B cell (primary cell): ENCODE measurements around the gene DNASE2B. TPM values are rescaled to one million over a fixed set of nuclear protein-coding genes. Genes with fewer than 3 reads are reported as not detected.

Experiments used
- ATAC-seq: fragments of 200-7000 bp; cut with Tn5 transposase; one replicate; pipeline ENCODE4 v1.10.0; 2021; ENCODE audit warnings: low read depth, mild to moderate bottlenecking, moderate number of reproducible peaks, moderate library complexity
- CTCF ChIA-PET: fragments of 350-600 bp; sonication (Branson Sonifier 250); formaldehyde crosslinking; loops from one replicate; lab custom pipeline; 2021; ENCODE audit warnings: antibody characterized with exemption, inconsistent platforms; lab: Charles Lee
- POLR2A ChIA-PET: fragments of 350-600 bp; sonication (Branson Sonifier 250); formaldehyde crosslinking; loops from one replicate; lab custom pipeline; 2021; ENCODE audit warnings: antibody characterized with exemption; lab: Charles Lee
- DNase-seq: peaks from one replicate; pipeline ENCODE4 v3.0.0; 2013
- H2AFZ ChIP-seq: 2 replicates; pipeline ENCODE4 v1.6.1; 2012; ENCODE audit warnings: mild to moderate bottlenecking, low read depth, low read length; ENCODE audit not compliant: insufficient read depth, poor library complexity, severe bottlenecking
- H3K27ac ChIP-seq, 2 donors: 1 replicate in 1 of 2; 2 replicates in 1 of 2; pipeline ENCODE4 v1.5.1; 2012 to 2013; ENCODE audit warnings: low read length in 2 of 2, mild to moderate bottlenecking in 2 of 2, moderate library complexity in 1 of 2
- H3K27me3 ChIP-seq, 4 experiments: fragments of 200-600 bp in 1 of 4; sonication (generic) in 1 of 4; replicated peaks in 1 of 4; 1 replicate in 2 of 4; 2 replicates in 2 of 4; pipeline versions ENCODE4 v1.6.1 to v1.7.0; 2013 to 2016; ENCODE audit warnings: low read length in 3 of 4, mild to moderate bottlenecking in 2 of 4, mixed read lengths in 1 of 4, moderate library complexity in 1 of 4; ENCODE audit not compliant: insufficient read depth in 4 of 4, control insufficient read depth in 3 of 4; ENCODE audit errors: control extremely low read depth in 1 of 4
- H3K36me3 ChIP-seq, 2 experiments: replicated peaks in 1 of 2; 1 replicate in 1 of 2; 2 replicates in 1 of 2; pipeline versions ENCODE4 v1.6.1 to v1.7.1; 2013; ENCODE audit warnings: low read length in 1 of 2; ENCODE audit not compliant: insufficient read depth in 2 of 2, control insufficient read depth in 1 of 2; ENCODE audit errors: control extremely low read depth in 1 of 2, extremely low read depth in 1 of 2
- H3K4me1 ChIP-seq, 2 donors: fragments of 200-600 bp in 1 of 2; sonication (generic) in 1 of 2; 1 replicate in 1 of 2; 2 replicates in 1 of 2; pipeline versions ENCODE4 v1.5.1 to v1.6.1; 2013 to 2017; ENCODE audit warnings: low read length in 2 of 2; ENCODE audit not compliant: control insufficient read depth in 2 of 2, insufficient read depth in 2 of 2
- H3K4me2 ChIP-seq: replicated peaks from 2 replicates; pipeline ENCODE3; 2012; ENCODE audit warnings: mild to moderate bottlenecking, low read depth, low read length; ENCODE audit not compliant: poor library complexity, severe bottlenecking
- H3K4me3 ChIP-seq, 5 experiments: fragments of 200-600 bp in 1 of 5; sonication (generic) in 1 of 5; 1 replicate in 3 of 5; 2 replicates in 2 of 5; pipeline versions ENCODE4 v1.5.1 to v1.7.0; 2011 to 2016; ENCODE audit warnings: low read length in 4 of 5, mild to moderate bottlenecking in 4 of 5, low read depth in 2 of 5, control low read depth in 1 of 5, moderate library complexity in 1 of 5; ENCODE audit not compliant: insufficient read depth in 1 of 5; ENCODE audit errors: control extremely low read depth in 1 of 5, extremely low read depth in 1 of 5
- H3K79me2 ChIP-seq: fragments of 200-600 bp; sonication (generic); one replicate; pipeline ENCODE4 v1.6.0; 2016; ENCODE audit warnings: low read length; ENCODE audit not compliant: control insufficient read depth, insufficient read depth
- H3K9ac ChIP-seq: fragments of 200-600 bp; sonication (generic); 2 replicates; pipeline ENCODE4 v1.6.1; 2017; ENCODE audit warnings: mild to moderate bottlenecking, low read length, moderate library complexity
- H3K9me3 ChIP-seq, 3 donors: one replicate each; pipeline versions ENCODE4 v1.6.1 to v1.7.1; 2013; ENCODE audit warnings: low read length in 2 of 3; ENCODE audit not compliant: control insufficient read depth in 2 of 3, insufficient read depth in 1 of 3; ENCODE audit errors: control extremely low read depth in 1 of 3
- H4K20me1 ChIP-seq: 2 replicates; pipeline ENCODE4 v1.6.0; 2012; ENCODE audit warnings: mild to moderate bottlenecking, low read length; ENCODE audit not compliant: insufficient read depth, control insufficient read depth, poor library complexity, severe bottlenecking
- H3K27ac Mint-ChIP-seq: one replicate; pipeline ENCODE4 v1.8.0; 2021; ENCODE audit warnings: mixed read lengths
- H3K27me3 Mint-ChIP-seq: one replicate; pipeline ENCODE4 v1.8.0; 2021; ENCODE audit warnings: mixed read lengths
- H3K4me1 Mint-ChIP-seq: one replicate; pipeline ENCODE4 v1.8.0; 2021; ENCODE audit warnings: mixed read lengths
- H3K4me3 Mint-ChIP-seq: one replicate; pipeline ENCODE4 v1.8.0; 2021; ENCODE audit warnings: mixed read lengths
- H3K9me3 Mint-ChIP-seq: one replicate; pipeline ENCODE4 v1.8.0; 2022; ENCODE audit warnings: mixed read lengths; ENCODE audit not compliant: insufficient read depth
- EZH2 ChIP-seq: IDR thresholded peaks from 2 replicates; pipeline ENCODE4 v1.6.1; 2012; ENCODE audit warnings: borderline replicate concordance, low read depth, mild to moderate bottlenecking, moderate library complexity, low read length; ENCODE audit not compliant: insufficient read depth, poor library complexity, severe bottlenecking
- WGBS: methylation state at CpG from one replicate; pipeline ENCODE4 v1.1.5; 2013; ENCODE audit warnings: missing lambda C conversion rate; ENCODE audit not compliant: insufficient coverage; 5-methylcytosine and 5-hydroxymethylcytosine counted together
- intact Hi-C: fragments of 100-400 bp; cut with micrococcal nuclease; formaldehyde crosslinking; loops from one replicate; pipeline ENCODE4 v1.10.0; 2022
- polyA plus RNA-seq: library from polyadenylated mRNA; depleted of rRNA; stranded (reverse); fragments of >200 nt; gene quantifications from 2 replicates; pipeline ENCODE4 v1.2.3, GENCODE V29; 2012
- total RNA-seq, 2 donors: library from RNA; stranded (reverse); fragments of 120-200 nt in 1 of 2; gene quantifications; 1 replicate in 1 of 2; 2 replicates in 1 of 2; pipeline versions ENCODE4 v1.2.3 to v1.2.4, GENCODE V29; 2013 to 2022
- TF ChIP-seq, protein P1 (sequence below): fragments of 200-600 bp; IDR thresholded peaks from one replicate; pipeline ENCODE4 v1.8.0; 2022; ENCODE audit warnings: antibody characterized with exemption, mild to moderate bottlenecking

Gene DNASE2B
- total and polyA plus RNA-seq, 2 donors (not counting 1 experiment from before 2014, with no cell fraction given) = not detected

DNA sequence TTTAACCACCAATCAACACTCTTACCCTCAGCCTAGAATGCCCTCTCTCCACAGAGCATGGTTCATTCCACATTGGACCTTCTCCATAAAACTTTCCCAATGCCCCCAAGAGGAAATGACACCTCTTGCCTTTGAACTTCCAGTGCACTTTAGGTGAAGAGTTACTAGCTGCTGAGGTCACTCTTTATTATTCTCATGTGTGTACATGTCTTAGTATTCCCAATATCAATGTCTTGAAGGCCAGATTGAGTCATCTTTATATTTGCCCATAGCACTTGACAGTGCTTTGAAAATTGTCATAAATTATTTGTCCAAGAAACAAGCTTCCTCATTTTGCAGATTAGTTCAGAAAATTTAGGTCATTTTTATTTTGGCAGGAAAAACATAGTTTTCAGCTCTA is 8.1 kb upstream of the DNASE2B start:
- Mint-ChIP-seq H3K4me3 (no peak overlapping the region), H3K27ac (no peak overlapping the region), H3K4me1 (peaks cover 2% of the 10 kb centered on the region), H3K27me3 (no peaks in the 10 kb centered on the region), H3K9me3 (no peaks in the 10 kb centered on the region)
- Histone ChIP-seq H2AFZ (no peak overlapping the region), H3K27ac (no peak overlapping the region), H3K9me3 (no peaks in the 10 kb centered on the region), H3K79me2 (no peaks in the 10 kb centered on the region), H4K20me1 (no peaks in the 10 kb centered on the region), H3K4me1 (no peaks in the 10 kb centered on the region), H3K36me3 (no peaks in the 10 kb centered on the region), H3K4me2 (no peak overlapping the region), H3K9ac (no peak overlapping the region), H3K27me3 (no peaks in the 10 kb centered on the region), H3K4me3 (no peak overlapping the region)
- ChIA-PET POLR2A (no interaction called here), CTCF (interaction anchor here (1.1 to 1.8 kb wide), 2 partner anchors 44 to 246 kb away, joined by 4 read pairs; partner anchors contain the start of gene PRKACB)
- no peak for DNase-seq
- TF ChIP-seq, protein P1, sequence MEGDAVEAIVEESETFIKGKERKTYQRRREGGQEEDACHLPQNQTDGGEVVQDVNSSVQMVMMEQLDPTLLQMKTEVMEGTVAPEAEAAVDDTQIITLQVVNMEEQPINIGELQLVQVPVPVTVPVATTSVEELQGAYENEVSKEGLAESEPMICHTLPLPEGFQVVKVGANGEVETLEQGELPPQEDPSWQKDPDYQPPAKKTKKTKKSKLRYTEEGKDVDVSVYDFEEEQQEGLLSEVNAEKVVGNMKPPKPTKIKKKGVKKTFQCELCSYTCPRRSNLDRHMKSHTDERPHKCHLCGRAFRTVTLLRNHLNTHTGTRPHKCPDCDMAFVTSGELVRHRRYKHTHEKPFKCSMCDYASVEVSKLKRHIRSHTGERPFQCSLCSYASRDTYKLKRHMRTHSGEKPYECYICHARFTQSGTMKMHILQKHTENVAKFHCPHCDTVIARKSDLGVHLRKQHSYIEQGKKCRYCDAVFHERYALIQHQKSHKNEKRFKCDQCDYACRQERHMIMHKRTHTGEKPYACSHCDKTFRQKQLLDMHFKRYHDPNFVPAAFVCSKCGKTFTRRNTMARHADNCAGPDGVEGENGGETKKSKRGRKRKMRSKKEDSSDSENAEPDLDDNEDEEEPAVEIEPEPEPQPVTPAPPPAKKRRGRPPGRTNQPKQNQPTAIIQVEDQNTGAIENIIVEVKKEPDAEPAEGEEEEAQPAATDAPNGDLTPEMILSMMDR = no peak
- TF ChIP-seq EZH2 = no peak
- ATAC-seq = no peak
- intact Hi-C loops = no loop called here

DNA sequence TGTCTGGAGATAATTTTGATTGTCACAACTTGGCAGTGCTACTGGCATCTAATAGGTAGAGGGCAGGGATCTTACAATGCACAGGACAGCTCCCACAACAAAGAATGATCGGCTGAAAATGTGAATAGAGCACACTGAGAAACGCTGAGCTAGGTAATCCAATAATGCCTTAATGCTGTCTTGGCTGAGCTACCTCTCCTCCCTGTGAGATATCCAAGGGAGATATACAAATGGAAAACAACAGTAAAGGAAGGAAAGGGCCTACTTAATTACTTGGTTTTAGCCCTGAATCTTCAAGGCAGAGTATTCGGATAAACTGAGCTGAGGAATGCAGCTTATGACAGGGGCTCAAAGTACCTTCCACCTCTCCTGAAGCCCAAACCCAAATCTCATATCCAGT is 2.9 kb downstream of the DNASE2B start:
- H3K4me1 Mint-ChIP-seq = no peaks in the 10 kb centered on the region

More for the DNA sequence above, 2.9 kb downstream of the DNASE2B start:
- DNase-seq (no peak), ATAC-seq (no peak)
- H3K27ac ChIP-seq = no peak overlapping the region
- H3K4me1 ChIP-seq = no peaks in the 10 kb centered on the region
- H3K4me3 ChIP-seq = no peak overlapping the region
- TF ChIP-seq, protein P1 = no peak
- no peak for TF ChIP-seq EZH2
- no peak overlapping the region for H2AFZ ChIP-seq
- ChIA-PET CTCF (no interaction called here), POLR2A (no interaction called here)
- no peak overlapping the region for H3K4me2 ChIP-seq
- intact Hi-C loops = no loop called here
- no CpG with 5 or more reads among the region's 3 CpGs for WGBS
- no peak overlapping the region for H3K9ac ChIP-seq
- Mint-ChIP-seq H3K27me3 (no peaks in the 10 kb centered on the region), H3K9me3 (no peaks in the 10 kb centered on the region), H3K27ac (no peak overlapping the region), H3K4me3 (no peak overlapping the region)
- no peaks in the 10 kb centered on the region for H4K20me1 ChIP-seq
- H3K36me3 ChIP-seq = no peaks in the 10 kb centered on the region
- H3K27me3 ChIP-seq = no peaks in the 10 kb centered on the region
- no peaks in the 10 kb centered on the region for H3K9me3 ChIP-seq
- H3K79me2 ChIP-seq = no peaks in the 10 kb centered on the region
